Neural cell (in vitro differentiated cells): ENCODE results near the gene ZBED4. TPM values are rescaled to one million over a fixed set of nuclear protein-coding genes. Genes with fewer than 3 reads are reported as not detected.

Experiments
- H2AFZ ChIP-seq: fragments of 200-600, 300-800 bp; sonication (generic), shearing (Covaris generic); 2 replicates; pipeline ENCODE4 v1.6.0; 2014; ENCODE audit warnings: low read depth, mild to moderate bottlenecking, antibody characterized with exemption, low read length, moderate library complexity
- H3F3A ChIP-seq: fragments of 200-600 bp; shearing (Covaris generic); 2 replicates; pipeline ENCODE4 v1.6.1; 2016; ENCODE audit warnings: mild to moderate bottlenecking, moderate library complexity, mixed read lengths, antibody characterized with exemption, low read length; ENCODE audit not compliant: insufficient read depth, poor library complexity, severe bottlenecking
- H3K27ac ChIP-seq: fragments of 200-600, 300-800 bp; sonication (generic), shearing (Covaris generic); 2 replicates; pipeline ENCODE4 v1.5.1; 2014; ENCODE audit warnings: mild to moderate bottlenecking, low read length, moderate library complexity
- H3K27me3 ChIP-seq: fragments of 300-800, 200-600 bp; sonication (generic), shearing (Covaris generic); 2 replicates; pipeline ENCODE4 v1.6.0; 2014; ENCODE audit warnings: mild to moderate bottlenecking, low read depth, low read length, moderate library complexity; ENCODE audit not compliant: insufficient read depth
- H3K36me3 ChIP-seq: fragments of 300-800, 200-600 bp; sonication (generic), shearing (Covaris generic); 2 replicates; pipeline ENCODE4 v1.5.1; 2014; ENCODE audit warnings: mild to moderate bottlenecking, antibody characterized with exemption, low read length, moderate library complexity; ENCODE audit not compliant: insufficient read depth
- H3K4me2 ChIP-seq: fragments of 300-800, 200-600 bp; sonication (generic), shearing (Covaris generic); 2 replicates; pipeline ENCODE4 v1.6.0; 2014; ENCODE audit warnings: mild to moderate bottlenecking, low read length
- H3K4me3 ChIP-seq: fragments of 300-800, 200-600 bp; sonication (generic), shearing (Covaris generic); 2 replicates; pipeline ENCODE4 v1.5.1; 2014; ENCODE audit warnings: mild to moderate bottlenecking, low read length, moderate library complexity
- H3K79me2 ChIP-seq: fragments of 200-600 bp; shearing (Covaris generic); replicated peaks from 2 replicates; pipeline ENCODE4 v1.6.0; 2014; ENCODE audit warnings: mild to moderate bottlenecking, low read length, moderate library complexity; ENCODE audit not compliant: insufficient read depth
- H3K9ac ChIP-seq: fragments of 300-800, 200-600 bp; sonication (generic), shearing (Covaris generic); 2 replicates; pipeline ENCODE4 v1.6.1; 2016; ENCODE audit warnings: mild to moderate bottlenecking, low read length, mixed read lengths
- H3K9me2 ChIP-seq: fragments of 200-600 bp; shearing (Covaris generic); 2 replicates; pipeline ENCODE4 v1.6.1; 2016; ENCODE audit warnings: mild to moderate bottlenecking, low read length, mixed read lengths; ENCODE audit not compliant: insufficient read depth
- H3K9me3 ChIP-seq: fragments of 200-600, 300-800 bp; sonication (generic), shearing (Covaris generic); 2 replicates; pipeline ENCODE4 v1.6.1; 2016; ENCODE audit warnings: mild to moderate bottlenecking, mixed run types, low read length, moderate library complexity, mixed read lengths
- H4K20me1 ChIP-seq: fragments of 200-600 bp; shearing (Covaris generic); 2 replicates; pipeline ENCODE4 v1.6.1; 2016; ENCODE audit warnings: mild to moderate bottlenecking, mixed run types; ENCODE audit not compliant: insufficient read depth
- CTCF ChIP-seq: fragments of 450-650 bp; IDR thresholded peaks from 2 replicates; pipeline ENCODE4 v1.5.1; 2014; ENCODE audit warnings: antibody characterized with exemption, mild to moderate bottlenecking, moderate library complexity; ENCODE audit not compliant: poor library complexity, severe bottlenecking
- EP300 ChIP-seq: fragments of 450-650 bp; conservative IDR thresholded peaks from 2 replicates; pipeline ENCODE4 v1.6.1; 2014; ENCODE audit warnings: antibody characterized with exemption, mild to moderate bottlenecking, moderate library complexity; ENCODE audit not compliant: poor library complexity, severe bottlenecking
- EZH2 ChIP-seq: fragments of 200-600, 300-800 bp; shearing (Covaris generic), sonication (generic); IDR thresholded peaks from 2 replicates; pipeline ENCODE4 v1.6.1; 2014; ENCODE audit warnings: antibody characterized with exemption, low read length, borderline replicate concordance, mild to moderate bottlenecking; ENCODE audit not compliant: insufficient read depth, poor library complexity, severe bottlenecking
- MXI1 ChIP-seq: fragments of 450-650 bp; conservative IDR thresholded peaks from 2 replicates; pipeline ENCODE4 v1.6.1; 2014; ENCODE audit warnings: antibody characterized with exemption, mild to moderate bottlenecking; ENCODE audit not compliant: poor library complexity, severe bottlenecking
- POLR2AphosphoS5 ChIP-seq: IDR thresholded peaks from 2 replicates; pipeline ENCODE4 v1.6.1; 2012
- RAD21 ChIP-seq: fragments of 450-650 bp; conservative IDR thresholded peaks from 2 replicates; pipeline ENCODE4 v1.6.1; 2014; ENCODE audit warnings: antibody characterized with exemption, mild to moderate bottlenecking, moderate library complexity
- REST ChIP-seq: IDR thresholded peaks from 2 replicates; pipeline ENCODE4 v1.6.1; 2012; ENCODE audit warnings: borderline replicate concordance
- SMC3 ChIP-seq: fragments of 450-650 bp; conservative IDR thresholded peaks from 2 replicates; pipeline ENCODE4 v1.6.1; 2014; ENCODE audit warnings: antibody characterized with exemption, mild to moderate bottlenecking, moderate library complexity; ENCODE audit not compliant: poor library complexity
- TAF1 ChIP-seq: IDR thresholded peaks from 2 replicates; pipeline ENCODE4 v1.6.1; 2012; ENCODE audit warnings: low read depth
- polyA plus RNA-seq: library from polyadenylated mRNA; depleted of rRNA; stranded (reverse); fragments of >200 nt; gene quantifications from 2 replicates; pipeline ENCODE4 v1.2.3, GENCODE V29; 2014

Gene ZBED4
- polyA plus RNA-seq, 1 donor from 2014 or later: 15.0 TPM

DNA sequence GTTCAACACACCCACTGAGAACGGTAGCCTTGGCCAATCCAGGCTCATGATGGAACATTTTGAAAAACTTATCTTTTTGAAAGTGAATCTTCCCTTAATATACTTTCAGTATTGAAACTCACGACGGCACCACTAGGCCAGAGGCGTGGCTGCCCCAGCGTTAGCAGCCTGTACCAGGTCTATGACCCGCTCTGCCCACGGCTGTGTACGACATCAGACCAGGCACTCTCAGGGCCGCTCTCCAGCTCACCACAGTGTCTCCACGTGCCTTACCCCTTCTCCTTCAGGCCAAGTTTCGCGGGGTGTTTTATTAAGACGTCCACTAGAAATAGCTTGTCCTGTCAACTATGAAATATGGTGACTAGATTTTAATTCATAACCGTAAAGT lies 33.4 kb downstream of the ZBED4 start:
- Histone ChIP-seq H3K27me3 (no peaks in the 10 kb centered on the region), H3K9ac (no peak overlapping the region), H3K79me2 (peaks cover 54% of the 10 kb centered on the region), H4K20me1 (no peaks in the 10 kb centered on the region), H3K9me3 (peaks cover 18% of the 10 kb centered on the region), H3K9me2 (no peaks in the 10 kb centered on the region), H2AFZ (no peak overlapping the region), H3K4me2 (no peak overlapping the region), H3K27ac (no peak overlapping the region), H3K36me3 (peaks cover 56% of the 10 kb centered on the region), H3F3A (no peaks in the 10 kb centered on the region), H3K4me3 (no peak overlapping the region)
- TF ChIP-seq MXI1 (no peak), REST (no peak), TAF1 (no peak), EZH2 (no peak), CTCF (no peak), RAD21 (no peak), POLR2AphosphoS5 (no peak), SMC3 (no peak), EP300 (no peak)

DNA sequence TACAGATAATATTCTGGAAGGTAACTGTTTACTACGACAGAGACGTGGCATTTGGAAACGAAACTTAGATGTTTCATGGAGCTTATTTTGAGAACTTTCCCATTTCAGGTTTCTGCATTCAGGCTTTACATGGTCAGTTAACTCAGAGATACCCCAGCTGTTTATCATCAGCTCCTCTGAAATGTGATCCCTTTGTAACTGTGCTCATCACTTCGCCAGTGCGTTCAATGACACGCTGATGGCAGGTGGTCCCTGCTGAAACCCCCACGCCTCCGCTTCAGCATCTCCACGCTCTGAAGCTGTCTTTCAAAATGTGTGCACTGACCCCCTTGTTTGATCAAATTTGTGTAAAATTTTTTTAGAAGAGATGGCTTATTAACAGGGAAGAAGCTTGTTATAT lies 34.1 kb downstream of the ZBED4 start:
- Histone ChIP-seq H3K4me2 (no peak overlapping the region), H3K27ac (no peak overlapping the region), H3K4me3 (no peak overlapping the region), H3K36me3 (peaks cover 52% of the 10 kb centered on the region), H2AFZ (no peak overlapping the region), H3F3A (no peaks in the 10 kb centered on the region), H3K9ac (no peak overlapping the region), H3K9me2 (no peaks in the 10 kb centered on the region), H3K79me2 (peaks cover 49% of the 10 kb centered on the region), H3K27me3 (no peaks in the 10 kb centered on the region), H4K20me1 (no peaks in the 10 kb centered on the region), H3K9me3 (peaks cover 18% of the 10 kb centered on the region)
- TF ChIP-seq EP300 (no peak), POLR2AphosphoS5 (no peak), REST (no peak), RAD21 (no peak), EZH2 (no peak), CTCF (no peak), SMC3 (no peak), TAF1 (no peak), MXI1 (no peak)
